Neural cell (in vitro differentiated cells): ENCODE measurements around the gene XRRA1. TPM values are rescaled to one million over a fixed set of nuclear protein-coding genes. Genes with fewer than 3 reads are reported as not detected.

Source experiments
- H2AFZ ChIP-seq: fragments of 200-600, 300-800 bp; sonication (generic), shearing (Covaris generic); 2 replicates; pipeline ENCODE4 v1.6.0; 2014; ENCODE audit warnings: low read depth, mild to moderate bottlenecking, antibody characterized with exemption, low read length, moderate library complexity
- H3F3A ChIP-seq: fragments of 200-600 bp; shearing (Covaris generic); 2 replicates; pipeline ENCODE4 v1.6.1; 2016; ENCODE audit warnings: mild to moderate bottlenecking, moderate library complexity, mixed read lengths, antibody characterized with exemption, low read length; ENCODE audit not compliant: insufficient read depth, poor library complexity, severe bottlenecking
- H3K27ac ChIP-seq: fragments of 200-600, 300-800 bp; sonication (generic), shearing (Covaris generic); 2 replicates; pipeline ENCODE4 v1.5.1; 2014; ENCODE audit warnings: mild to moderate bottlenecking, low read length, moderate library complexity
- H3K27me3 ChIP-seq: fragments of 300-800, 200-600 bp; sonication (generic), shearing (Covaris generic); 2 replicates; pipeline ENCODE4 v1.6.0; 2014; ENCODE audit warnings: mild to moderate bottlenecking, low read depth, low read length, moderate library complexity; ENCODE audit not compliant: insufficient read depth
- H3K36me3 ChIP-seq: fragments of 300-800, 200-600 bp; sonication (generic), shearing (Covaris generic); 2 replicates; pipeline ENCODE4 v1.5.1; 2014; ENCODE audit warnings: mild to moderate bottlenecking, antibody characterized with exemption, low read length, moderate library complexity; ENCODE audit not compliant: insufficient read depth
- H3K4me2 ChIP-seq: fragments of 300-800, 200-600 bp; sonication (generic), shearing (Covaris generic); 2 replicates; pipeline ENCODE4 v1.6.0; 2014; ENCODE audit warnings: mild to moderate bottlenecking, low read length
- H3K4me3 ChIP-seq: fragments of 300-800, 200-600 bp; sonication (generic), shearing (Covaris generic); 2 replicates; pipeline ENCODE4 v1.5.1; 2014; ENCODE audit warnings: mild to moderate bottlenecking, low read length, moderate library complexity
- H3K79me2 ChIP-seq: fragments of 200-600 bp; shearing (Covaris generic); replicated peaks from 2 replicates; pipeline ENCODE4 v1.6.0; 2014; ENCODE audit warnings: mild to moderate bottlenecking, low read length, moderate library complexity; ENCODE audit not compliant: insufficient read depth
- H3K9ac ChIP-seq: fragments of 300-800, 200-600 bp; sonication (generic), shearing (Covaris generic); 2 replicates; pipeline ENCODE4 v1.6.1; 2016; ENCODE audit warnings: mild to moderate bottlenecking, low read length, mixed read lengths
- H3K9me2 ChIP-seq: fragments of 200-600 bp; shearing (Covaris generic); 2 replicates; pipeline ENCODE4 v1.6.1; 2016; ENCODE audit warnings: mild to moderate bottlenecking, low read length, mixed read lengths; ENCODE audit not compliant: insufficient read depth
- H3K9me3 ChIP-seq: fragments of 200-600, 300-800 bp; sonication (generic), shearing (Covaris generic); 2 replicates; pipeline ENCODE4 v1.6.1; 2016; ENCODE audit warnings: mild to moderate bottlenecking, mixed run types, low read length, moderate library complexity, mixed read lengths
- H4K20me1 ChIP-seq: fragments of 200-600 bp; shearing (Covaris generic); 2 replicates; pipeline ENCODE4 v1.6.1; 2016; ENCODE audit warnings: mild to moderate bottlenecking, mixed run types; ENCODE audit not compliant: insufficient read depth
- CTCF ChIP-seq: fragments of 450-650 bp; IDR thresholded peaks from 2 replicates; pipeline ENCODE4 v1.5.1; 2014; ENCODE audit warnings: antibody characterized with exemption, mild to moderate bottlenecking, moderate library complexity; ENCODE audit not compliant: poor library complexity, severe bottlenecking
- EP300 ChIP-seq: fragments of 450-650 bp; conservative IDR thresholded peaks from 2 replicates; pipeline ENCODE4 v1.6.1; 2014; ENCODE audit warnings: antibody characterized with exemption, mild to moderate bottlenecking, moderate library complexity; ENCODE audit not compliant: poor library complexity, severe bottlenecking
- EZH2 ChIP-seq: fragments of 200-600, 300-800 bp; shearing (Covaris generic), sonication (generic); IDR thresholded peaks from 2 replicates; pipeline ENCODE4 v1.6.1; 2014; ENCODE audit warnings: antibody characterized with exemption, low read length, borderline replicate concordance, mild to moderate bottlenecking; ENCODE audit not compliant: insufficient read depth, poor library complexity, severe bottlenecking
- MXI1 ChIP-seq: fragments of 450-650 bp; conservative IDR thresholded peaks from 2 replicates; pipeline ENCODE4 v1.6.1; 2014; ENCODE audit warnings: antibody characterized with exemption, mild to moderate bottlenecking; ENCODE audit not compliant: poor library complexity, severe bottlenecking
- POLR2AphosphoS5 ChIP-seq: IDR thresholded peaks from 2 replicates; pipeline ENCODE4 v1.6.1; 2012
- RAD21 ChIP-seq: fragments of 450-650 bp; conservative IDR thresholded peaks from 2 replicates; pipeline ENCODE4 v1.6.1; 2014; ENCODE audit warnings: antibody characterized with exemption, mild to moderate bottlenecking, moderate library complexity
- SMC3 ChIP-seq: fragments of 450-650 bp; conservative IDR thresholded peaks from 2 replicates; pipeline ENCODE4 v1.6.1; 2014; ENCODE audit warnings: antibody characterized with exemption, mild to moderate bottlenecking, moderate library complexity; ENCODE audit not compliant: poor library complexity
- TAF1 ChIP-seq: IDR thresholded peaks from 2 replicates; pipeline ENCODE4 v1.6.1; 2012; ENCODE audit warnings: low read depth
- polyA plus RNA-seq: library from polyadenylated mRNA; depleted of rRNA; stranded (reverse); fragments of >200 nt; gene quantifications from 2 replicates; pipeline ENCODE4 v1.2.3, GENCODE V29; 2014
- TF ChIP-seq, protein P1 (sequence below): IDR thresholded peaks from 2 replicates; pipeline ENCODE4 v1.6.1; 2012; ENCODE audit warnings: borderline replicate concordance

The XRRA1 gene
- polyA plus RNA-seq, 1 donor from 2014 or later = 2.7 TPM

- no peak overlapping the region for H2AFZ ChIP-seq
- no peaks in the 10 kb centered on the region for H3K27me3 ChIP-seq
- no peak overlapping the region for H3K4me2 ChIP-seq
- no peak overlapping the region for H3K9ac ChIP-seq
- H3K36me3 ChIP-seq = no peaks in the 10 kb centered on the region
- no peaks in the 10 kb centered on the region for H3K79me2 ChIP-seq
- H3F3A ChIP-seq = no peaks in the 10 kb centered on the region
- no peaks in the 10 kb centered on the region for H3K9me3 ChIP-seq
- TF ChIP-seq SMC3 (no peak), CTCF (no peak)
- H3K9me2 ChIP-seq = no peaks in the 10 kb centered on the region
- no peak overlapping the region for H3K27ac ChIP-seq
- no peaks in the 10 kb centered on the region for H4K20me1 ChIP-seq
- H3K4me3 ChIP-seq = no peak overlapping the region
Measured at GRCh38 chr11:74853223-74853622, 95.7 kb downstream of the XRRA1 start.

DNA sequence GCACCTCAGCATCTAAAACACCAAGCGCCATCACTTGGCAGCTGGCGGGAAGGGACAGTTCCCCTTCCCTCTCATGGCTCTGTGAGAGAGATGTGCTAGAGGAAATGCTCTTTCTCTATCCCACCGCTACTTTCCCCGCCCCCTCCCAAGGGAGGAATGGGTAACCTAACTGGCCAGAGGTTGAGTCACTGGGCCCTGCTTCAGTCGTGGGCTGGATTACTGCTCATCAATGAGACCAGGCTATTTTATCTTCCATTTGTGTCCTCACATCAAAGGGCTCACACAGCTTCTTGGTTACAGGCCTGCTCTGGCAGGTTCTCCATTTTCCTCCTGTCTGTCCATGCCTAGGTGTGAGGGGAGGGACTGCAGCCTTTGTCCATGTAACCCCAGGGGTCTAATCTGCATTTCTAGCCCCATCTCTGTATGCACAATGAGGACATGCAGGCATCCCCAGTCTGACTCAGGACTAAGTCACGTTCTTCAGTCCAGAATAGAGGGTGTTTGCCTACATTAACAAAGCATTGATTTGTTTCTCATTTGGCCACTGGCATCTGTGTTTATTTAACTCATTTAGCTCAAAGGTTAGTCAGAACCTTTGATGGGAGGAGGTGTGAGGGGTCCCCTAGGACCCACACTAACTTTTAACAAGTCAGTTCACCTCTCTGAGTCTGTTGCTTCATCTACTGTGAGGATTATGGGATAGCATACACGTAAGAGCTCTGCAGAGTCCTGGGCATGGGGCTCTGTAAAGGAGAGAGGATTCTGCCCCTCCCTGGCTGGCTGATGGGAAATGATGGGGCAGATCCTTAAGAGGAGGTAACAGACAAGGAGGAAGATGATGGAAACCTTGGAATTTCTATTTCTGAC lies 99.1 kb downstream of the XRRA1 start:
- Histone ChIP-seq H3K4me2 (no peak overlapping the region), H3K27ac (no peak overlapping the region), H3K27me3 (no peaks in the 10 kb centered on the region), H3K9me2 (no peaks in the 10 kb centered on the region), H3K9me3 (no peaks in the 10 kb centered on the region), H3K79me2 (no peaks in the 10 kb centered on the region), H4K20me1 (no peaks in the 10 kb centered on the region), H3F3A (no peaks in the 10 kb centered on the region), H3K4me3 (no peak overlapping the region), H2AFZ (no peak overlapping the region), H3K9ac (no peak overlapping the region), H3K36me3 (no peaks in the 10 kb centered on the region)
- TF ChIP-seq POLR2AphosphoS5 = no peak
- TF ChIP-seq SMC3 = no peak
- no peak for TF ChIP-seq TAF1
- no peak for TF ChIP-seq EP300
- no peak for TF ChIP-seq CTCF
- TF ChIP-seq, protein P1, sequence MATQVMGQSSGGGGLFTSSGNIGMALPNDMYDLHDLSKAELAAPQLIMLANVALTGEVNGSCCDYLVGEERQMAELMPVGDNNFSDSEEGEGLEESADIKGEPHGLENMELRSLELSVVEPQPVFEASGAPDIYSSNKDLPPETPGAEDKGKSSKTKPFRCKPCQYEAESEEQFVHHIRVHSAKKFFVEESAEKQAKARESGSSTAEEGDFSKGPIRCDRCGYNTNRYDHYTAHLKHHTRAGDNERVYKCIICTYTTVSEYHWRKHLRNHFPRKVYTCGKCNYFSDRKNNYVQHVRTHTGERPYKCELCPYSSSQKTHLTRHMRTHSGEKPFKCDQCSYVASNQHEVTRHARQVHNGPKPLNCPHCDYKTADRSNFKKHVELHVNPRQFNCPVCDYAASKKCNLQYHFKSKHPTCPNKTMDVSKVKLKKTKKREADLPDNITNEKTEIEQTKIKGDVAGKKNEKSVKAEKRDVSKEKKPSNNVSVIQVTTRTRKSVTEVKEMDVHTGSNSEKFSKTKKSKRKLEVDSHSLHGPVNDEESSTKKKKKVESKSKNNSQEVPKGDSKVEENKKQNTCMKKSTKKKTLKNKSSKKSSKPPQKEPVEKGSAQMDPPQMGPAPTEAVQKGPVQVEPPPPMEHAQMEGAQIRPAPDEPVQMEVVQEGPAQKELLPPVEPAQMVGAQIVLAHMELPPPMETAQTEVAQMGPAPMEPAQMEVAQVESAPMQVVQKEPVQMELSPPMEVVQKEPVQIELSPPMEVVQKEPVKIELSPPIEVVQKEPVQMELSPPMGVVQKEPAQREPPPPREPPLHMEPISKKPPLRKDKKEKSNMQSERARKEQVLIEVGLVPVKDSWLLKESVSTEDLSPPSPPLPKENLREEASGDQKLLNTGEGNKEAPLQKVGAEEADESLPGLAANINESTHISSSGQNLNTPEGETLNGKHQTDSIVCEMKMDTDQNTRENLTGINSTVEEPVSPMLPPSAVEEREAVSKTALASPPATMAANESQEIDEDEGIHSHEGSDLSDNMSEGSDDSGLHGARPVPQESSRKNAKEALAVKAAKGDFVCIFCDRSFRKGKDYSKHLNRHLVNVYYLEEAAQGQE = no peak
- no peak for TF ChIP-seq RAD21
- TF ChIP-seq MXI1 = no peak
- TF ChIP-seq EZH2 = no peak
